ENCODE data around the gene CILP. TPM values are rescaled to one million over a fixed set of nuclear protein-coding genes. Genes with fewer than 3 reads are reported as not detected.

CILP gene
- total RNA-seq, 1 donor: under 0.01 TPM

GRCh38 chr15:65207280-65207840, 3.9 kb downstream of the CILP start:
- DNase-seq (ENCODE audit: low read depth): no peak
- no peak overlapping the region for H3K4me3 ChIP-seq (ENCODE audit: low read depth, low read length)
- TF ChIP-seq CTCF (IDR thresholded peaks at IDR 0.05; ENCODE audit: insufficient read depth, low read length): no peak

GRCh38 chr15:65206750-65207149, 4.5 kb downstream of the CILP start:
- no peak for TF ChIP-seq CTCF (IDR thresholded peaks at IDR 0.05; ENCODE audit: insufficient read depth, low read length)
- H3K4me3 ChIP-seq (ENCODE audit: low read depth, low read length): no peak overlapping the region
- DNase-seq (ENCODE audit: low read depth): no peak

- no peak overlapping the region for H3K4me3 ChIP-seq (ENCODE audit: low read depth, low read length)
- DNase-seq (ENCODE audit: low read depth): no peak
- no peak for TF ChIP-seq CTCF (IDR thresholded peaks at IDR 0.05; ENCODE audit: insufficient read depth, low read length)
Observed at GRCh38 chr15:65204931-65205660, 6.2 kb downstream of the CILP start.

GRCh38 chr15:65204236-65204930, 6.9 kb downstream of the CILP start:
- no peak overlapping the region for H3K4me3 ChIP-seq (ENCODE audit: low read depth, low read length)
- no peak for TF ChIP-seq CTCF (IDR thresholded peaks at IDR 0.05; ENCODE audit: insufficient read depth, low read length)
- DNase-seq (ENCODE audit: low read depth): no peak

- TF ChIP-seq CTCF (IDR thresholded peaks at IDR 0.05; ENCODE audit: insufficient read depth, low read length): no peak
- H3K4me3 ChIP-seq (ENCODE audit: low read depth, low read length): no peak overlapping the region
- no peak for DNase-seq (ENCODE audit: low read depth)
Observed at GRCh38 chr15:65201918-65202317, 9.4 kb downstream of the CILP start.

- DNase-seq (ENCODE audit: low read depth): no peak
- TF ChIP-seq CTCF (IDR thresholded peaks at IDR 0.05; ENCODE audit: insufficient read depth, low read length): no peak
- H3K4me3 ChIP-seq (ENCODE audit: low read depth, low read length): no peak overlapping the region
Observed at GRCh38 chr15:65198571-65198970, 12.7 kb downstream of the CILP start.
